ENCODE results near the gene PRAMEF10.
"Not testable (repeated sequence)": the region's sequence is repeated elsewhere in the genome, so short reads cannot be mapped to it uniquely, and the experiment has no call there.

The PRAMEF10 gene, protein sequence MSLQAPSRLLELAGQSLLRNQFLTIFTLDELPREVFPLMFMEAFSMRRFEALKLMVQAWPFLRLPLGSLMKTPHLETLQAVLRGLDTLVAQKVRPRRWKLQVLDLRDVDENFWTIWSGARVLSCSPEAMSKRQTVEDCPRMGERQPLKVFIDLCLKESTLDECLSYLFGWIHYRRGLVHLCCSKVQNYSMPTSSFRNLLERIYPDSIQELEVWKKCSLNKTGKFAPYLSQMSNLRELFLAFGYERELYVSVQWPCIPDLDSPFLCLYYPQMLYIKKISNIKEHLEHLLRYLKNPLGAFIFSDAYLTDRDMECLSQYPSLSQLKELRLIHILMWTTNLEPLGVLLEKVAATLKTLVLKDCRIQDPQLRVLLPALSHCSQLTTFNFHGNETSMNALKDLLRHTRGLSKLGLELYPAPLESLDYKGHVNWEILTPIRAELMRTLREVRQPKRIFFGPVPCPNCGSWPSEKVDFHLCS

GRCh38 chr1:12898170-12898569 lies at the start of gene PRAMEF10:
Gene PRAMEF10 (minus strand): TSS chr1:12898270. CDS start chr1:12895847, 2,423 bp downstream.
- DNase-seq: not testable (repeated sequence)

DNA sequence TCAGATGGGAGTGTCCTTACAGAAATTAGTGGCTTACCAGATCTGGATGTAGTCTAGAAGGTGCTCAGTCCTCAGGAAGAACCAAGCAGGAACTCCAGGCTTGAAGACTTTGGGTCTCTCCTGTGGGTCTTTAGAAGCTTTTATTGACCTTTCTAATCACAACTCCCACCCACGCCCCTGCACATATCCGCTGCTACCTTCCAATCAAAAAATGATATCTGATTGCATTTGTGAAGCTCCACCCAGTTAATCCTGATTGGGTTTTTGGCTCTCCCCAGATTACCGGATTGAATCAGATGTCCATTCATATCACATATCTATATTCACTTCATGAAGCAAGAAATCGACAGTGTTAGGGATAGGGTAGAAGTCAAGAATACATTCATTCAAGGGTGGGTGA lies 49.4 kb upstream of the PRAMEF10 start, which contains the start of gene PRAMEF6:
Gene PRAMEF6, minus strand, starts transcription at position 101 of the 400 bp plus-strand sequence. CDS start 5,062 bp downstream, outside the sequence.
- DNase-seq: not testable (repeated sequence)

DNA sequence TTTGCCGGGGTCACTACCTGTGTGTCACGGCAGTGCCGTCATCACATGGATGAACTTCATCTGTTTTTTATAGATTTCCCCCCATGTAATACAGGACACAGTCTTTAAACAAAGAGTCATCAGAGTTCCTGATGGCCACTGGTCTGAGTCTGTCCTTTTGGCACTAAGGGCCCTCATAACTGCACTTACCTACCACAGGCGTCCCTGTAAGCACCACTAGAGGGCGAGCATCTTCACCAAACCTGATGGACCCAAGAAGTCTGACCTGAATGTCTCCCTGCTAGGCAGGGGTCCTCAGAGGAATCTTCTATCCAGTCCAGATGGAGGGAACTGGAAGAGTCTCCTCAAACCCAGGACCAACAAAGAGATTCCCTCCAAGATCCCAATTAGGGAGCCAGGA lies 26.3 kb upstream of the PRAMEF10 start:
- not testable (repeated sequence) for DNase-seq

GRCh38 chr1:12921749-12922148 lies 23.7 kb upstream of the PRAMEF10 start:
- not testable (repeated sequence) for DNase-seq

- not testable (repeated sequence) for DNase-seq
Observed at GRCh38 chr1:12916310-12916709, 18.2 kb upstream of the PRAMEF10 start, which contains the start of gene PRAMEF7. Gene PRAMEF7 (plus strand): TSS chr1:12916610. CDS start chr1:12917693, 1,083 bp downstream.

DNA sequence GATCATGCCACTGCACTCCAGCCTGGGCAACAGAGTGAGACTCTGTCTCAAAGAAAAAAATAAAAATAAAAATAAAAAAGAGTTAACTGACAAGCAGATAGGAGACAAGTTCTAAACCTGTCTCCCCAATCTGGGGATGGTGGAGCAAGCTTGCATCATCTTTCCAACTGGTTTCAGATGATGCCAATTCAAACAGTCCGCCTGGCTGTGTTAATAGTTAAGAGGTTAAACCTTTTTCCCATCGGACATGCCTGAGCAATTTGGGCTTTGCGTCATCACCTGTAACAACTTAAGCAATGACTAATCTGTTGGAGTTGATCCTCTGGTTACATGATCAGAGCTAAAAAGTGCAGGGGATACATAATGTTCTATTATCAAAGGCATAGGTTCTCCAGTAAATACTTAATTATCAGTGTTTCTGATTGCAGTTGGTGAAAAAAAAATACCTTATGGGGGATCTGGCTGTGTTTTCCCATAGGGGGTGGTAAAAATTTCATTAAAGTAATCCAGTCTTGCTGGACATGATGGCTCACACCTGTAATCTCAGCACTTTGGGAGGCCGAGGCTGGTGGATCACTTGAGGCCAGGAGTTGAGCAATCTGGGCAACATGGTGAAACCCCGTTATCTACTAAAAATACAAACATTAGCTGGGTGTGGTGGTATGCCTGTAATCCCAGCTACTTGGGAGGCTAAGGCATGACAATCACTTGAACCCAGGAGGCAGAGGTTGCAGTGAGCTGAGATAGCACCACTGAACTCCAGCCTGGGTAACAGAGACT lies 5.9 kb upstream of the PRAMEF10 start:
- not testable (repeated sequence) for DNase-seq

GRCh38 chr1:12899186-12899585 lies 1.1 kb upstream of the PRAMEF10 start:
- DNase-seq: not testable (repeated sequence)

DNA sequence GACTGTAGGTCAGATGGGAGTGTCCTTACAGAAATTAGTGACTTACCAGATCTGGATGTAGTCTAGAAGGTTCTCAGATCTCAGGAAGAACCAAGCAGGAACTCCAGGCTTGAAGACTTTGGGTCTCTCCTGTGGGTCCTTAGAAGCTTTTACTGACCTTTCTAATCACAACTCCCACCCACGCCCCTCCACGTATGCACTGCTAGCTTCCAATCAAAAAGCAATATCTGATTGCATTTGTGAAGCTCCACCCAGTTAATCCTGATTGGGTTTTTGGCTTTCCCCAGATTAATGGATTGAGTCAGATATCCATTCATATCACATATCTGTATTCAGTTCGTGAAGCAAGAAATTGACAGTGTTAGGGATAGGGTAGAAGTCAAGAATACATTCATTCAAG lies 12.0 kb downstream of the PRAMEF10 start, which contains the start of gene PRAMEF4:
Gene PRAMEF4, minus strand, starts transcription at position 101 of the 400 bp plus-strand sequence. CDS start 2,807 bp downstream, outside the sequence.
- DNase-seq: not testable (repeated sequence)

DNA sequence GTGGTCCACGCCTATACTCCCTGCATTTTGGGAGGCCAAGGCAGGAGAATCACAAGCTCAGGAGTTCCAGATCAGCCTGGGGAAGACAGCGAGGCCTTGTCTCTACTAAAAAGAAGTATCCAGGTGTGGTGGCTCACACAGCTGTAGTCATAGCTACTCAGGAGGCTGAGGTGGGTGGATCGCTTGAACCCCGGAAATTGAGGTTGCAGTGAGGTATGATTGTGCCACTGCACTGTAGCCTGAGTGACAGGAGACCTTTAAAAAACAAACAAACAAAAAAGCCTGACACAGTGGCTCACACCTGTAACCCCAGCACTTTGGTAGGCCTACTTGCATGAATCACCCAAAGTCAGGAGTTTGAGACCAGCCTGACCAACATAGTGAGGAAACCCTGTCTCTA lies 19.6 kb downstream of the PRAMEF10 start:
- not testable (repeated sequence) for DNase-seq

GRCh38 chr1:12863131-12863880 lies 34.8 kb downstream of the PRAMEF10 start:
- not testable (repeated sequence) for DNase-seq

DNA sequence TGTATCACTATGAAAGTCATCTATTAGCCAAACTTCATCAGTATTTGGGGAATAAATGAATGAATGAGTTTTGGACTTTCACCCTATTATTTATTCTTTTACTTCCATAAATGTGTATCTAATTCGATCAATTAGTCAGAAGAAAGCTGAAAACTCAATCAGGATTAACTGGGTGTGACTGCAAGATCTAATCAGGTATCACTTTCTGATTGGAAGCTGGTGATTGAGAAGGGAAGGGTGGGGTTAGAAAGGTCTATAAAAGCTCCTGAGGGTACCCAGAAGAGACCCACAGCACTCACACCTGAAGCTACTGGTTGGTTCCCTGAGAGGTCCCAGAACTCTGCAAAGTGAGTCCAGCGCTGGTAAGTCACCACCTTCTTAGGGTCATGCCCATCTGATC lies 41.3 kb downstream of the PRAMEF10 start, which contains the start of gene PRAMEF2:
Gene PRAMEF2, plus strand, starts transcription at position 301 of the 400 bp plus-strand sequence. CDS start 1,924 bp downstream, outside the sequence.
- DNase-seq: not testable (repeated sequence)

DNA sequence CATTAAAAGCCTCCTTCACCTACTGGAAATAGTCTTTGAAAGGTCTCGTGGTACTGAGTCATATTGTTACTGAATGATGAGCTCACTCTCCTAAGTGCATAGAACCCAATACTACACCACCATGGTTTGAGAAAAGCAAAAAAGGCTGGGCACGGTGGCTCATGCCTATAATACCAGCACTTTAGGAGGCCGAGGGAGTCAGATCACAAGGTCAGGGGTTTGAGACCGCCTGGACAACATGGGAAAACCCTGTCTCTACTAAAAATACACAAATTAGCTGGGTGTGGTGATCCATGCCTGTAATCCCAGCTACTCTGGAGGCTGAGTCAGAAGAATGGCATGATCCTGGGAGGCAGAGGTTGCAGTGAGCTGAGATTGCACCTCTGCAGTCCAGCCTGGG lies 46.3 kb downstream of the PRAMEF10 start:
- DNase-seq: no peak

- not testable (repeated sequence) for DNase-seq
Observed at GRCh38 chr1:12848620-12849019, 49.5 kb downstream of the PRAMEF10 start, which contains the start of gene HNRNPCL1. Gene HNRNPCL1 (minus strand): TSS chr1:12848720. CDS start chr1:12848289, 431 bp downstream.

Measured in DMS79 treated with DMSO at 0.1 percent for 48 hours (cell line).